Effector memory CD8-positive, alpha-beta T cell (primary cell): ENCODE data around the gene CNTN4.

Experiments
- ATAC-seq: fragments of 150-1000 bp; cut with Tn5 transposase; replicated peaks from 2 replicates; pipeline ENCODE4 v1.10.0; 2021; ENCODE audit warnings: mild to moderate bottlenecking, moderate library complexity
- DNase-seq, 3 experiments: peaks; one replicate each; pipeline ENCODE4 v3.0.0; 2021
- H3K27ac Mint-ChIP-seq, 2 donors: one replicate each; pipeline ENCODE4 v1.8.0; 2022; ENCODE audit warnings: mild to moderate bottlenecking in 2 of 2, mixed read lengths in 2 of 2, moderate library complexity in 2 of 2
- H3K27me3 Mint-ChIP-seq, 2 donors: one replicate each; pipeline ENCODE4 v1.8.0; 2022; ENCODE audit warnings: mixed read lengths in 2 of 2
- H3K36me3 Mint-ChIP-seq: one replicate; pipeline ENCODE4 v1.8.0; 2022; ENCODE audit warnings: mild to moderate bottlenecking, moderate library complexity, mixed read lengths; ENCODE audit not compliant: insufficient read depth
- H3K4me1 Mint-ChIP-seq, 2 donors: one replicate each; pipeline ENCODE4 v1.8.0; 2022; ENCODE audit warnings: low read depth in 2 of 2, mixed read lengths in 2 of 2
- H3K4me3 Mint-ChIP-seq, 2 donors: one replicate each; pipeline ENCODE4 v1.8.0; 2022; ENCODE audit warnings: mild to moderate bottlenecking in 2 of 2, mixed read lengths in 2 of 2, moderate library complexity in 2 of 2
- H3K9me3 Mint-ChIP-seq, 2 donors: one replicate each; pipeline ENCODE4 v1.8.0; 2022; ENCODE audit warnings: mixed read lengths in 2 of 2

The CNTN4 gene

GRCh38 chr3:2106438-2106837 is 7.8 kb downstream of the CNTN4 start:
- Mint-ChIP-seq H3K4me3 (no peak overlapping the region), H3K4me1 (no peaks in the 10 kb centered on the region), H3K36me3 (no peaks in the 10 kb centered on the region), H3K9me3 (peaks cover 3 to 8% of the 10 kb centered on the region in 2 donors), H3K27me3 (no peaks in the 10 kb centered on the region), H3K27ac (no peak overlapping the region)
- DNase-seq (no peak), ATAC-seq (no peak)

- Mint-ChIP-seq H3K4me3 (no peak overlapping the region), H3K9me3 (peaks cover 2 to 8% of the 10 kb centered on the region in 2 donors)
- ATAC-seq: no peak
Observed at GRCh38 chr3:2110597-2111117, 12.0 kb downstream of the CNTN4 start.

GRCh38 chr3:2114617-2115275 is 16.1 kb downstream of the CNTN4 start:
- H3K9me3 Mint-ChIP-seq: peaks cover 0 to 5% of the 10 kb centered on the region in 2 donors
- H3K27ac Mint-ChIP-seq: no peak overlapping the region

More at GRCh38 chr3:2110597-2111117, 12.0 kb downstream of the CNTN4 start:
- H3K27me3 Mint-ChIP-seq: no peaks in the 10 kb centered on the region
- no peak for DNase-seq
- H3K4me1 Mint-ChIP-seq: no peaks in the 10 kb centered on the region
- H3K36me3 Mint-ChIP-seq: no peaks in the 10 kb centered on the region
- H3K27ac Mint-ChIP-seq: no peak overlapping the region

GRCh38 chr3:2130726-2131125 is 32.1 kb downstream of the CNTN4 start:
- Mint-ChIP-seq H3K4me3 (no peak overlapping the region), H3K9me3 (peaks cover 5 to 8% of the 10 kb centered on the region in 2 donors), H3K27ac (no peak overlapping the region), H3K27me3 (no peaks in the 10 kb centered on the region), H3K4me1 (no peaks in the 10 kb centered on the region), H3K36me3 (no peaks in the 10 kb centered on the region)
- no peak for ATAC-seq
- no peak for DNase-seq

More at GRCh38 chr3:2114617-2115275, 16.1 kb downstream of the CNTN4 start:
- ATAC-seq: no peak
- no peak for DNase-seq
- H3K4me1 Mint-ChIP-seq: no peaks in the 10 kb centered on the region
- no peaks in the 10 kb centered on the region for H3K36me3 Mint-ChIP-seq
- H3K4me3 Mint-ChIP-seq: no peak overlapping the region
- H3K27me3 Mint-ChIP-seq: no peaks in the 10 kb centered on the region

- DNase-seq (no peak), ATAC-seq (no peak)
- H3K4me3 Mint-ChIP-seq: no peak overlapping the region
- no peaks in the 10 kb centered on the region for H3K27me3 Mint-ChIP-seq
- H3K36me3 Mint-ChIP-seq: no peaks in the 10 kb centered on the region
- peaks cover 5 to 10% of the 10 kb centered on the region in 2 donors for H3K9me3 Mint-ChIP-seq
- no peak overlapping the region for H3K27ac Mint-ChIP-seq
- no peaks in the 10 kb centered on the region for H3K4me1 Mint-ChIP-seq
Observed at GRCh38 chr3:2133146-2133545, 34.5 kb downstream of the CNTN4 start.

- Mint-ChIP-seq H3K9me3 (peaks cover 5 to 10% of the 10 kb centered on the region in 2 donors), H3K4me3 (no peak overlapping the region), H3K27me3 (no peaks in the 10 kb centered on the region), H3K27ac (no peak overlapping the region), H3K4me1 (no peaks in the 10 kb centered on the region), H3K36me3 (no peaks in the 10 kb centered on the region)
- DNase-seq: no peak
- no peak for ATAC-seq
Observed at GRCh38 chr3:2137651-2138050, 39.0 kb downstream of the CNTN4 start.

- Mint-ChIP-seq H3K4me3 (no peak overlapping the region), H3K4me1 (no peaks in the 10 kb centered on the region), H3K27ac (no peak overlapping the region), H3K27me3 (no peaks in the 10 kb centered on the region), H3K9me3 (no peaks in the 10 kb centered on the region), H3K36me3 (no peaks in the 10 kb centered on the region)
- DNase-seq (no peak), ATAC-seq (no peak)
Observed at GRCh38 chr3:2141482-2141881, 42.8 kb downstream of the CNTN4 start.

- DNase-seq: no peak
- H3K27me3 Mint-ChIP-seq: no peaks in the 10 kb centered on the region
- H3K27ac Mint-ChIP-seq: no peak overlapping the region
- no peaks in the 10 kb centered on the region for H3K36me3 Mint-ChIP-seq
- no peaks in the 10 kb centered on the region for H3K4me1 Mint-ChIP-seq
- H3K9me3 Mint-ChIP-seq: peaks cover 0 to 4% of the 10 kb centered on the region in 2 donors
- ATAC-seq: no peak
- H3K4me3 Mint-ChIP-seq: no peak overlapping the region
Observed at GRCh38 chr3:2148561-2149340, 50.1 kb downstream of the CNTN4 start.

- no peaks in the 10 kb centered on the region for H3K4me1 Mint-ChIP-seq
- DNase-seq (no peak), ATAC-seq (no peak)
- no peak overlapping the region for H3K4me3 Mint-ChIP-seq
- no peaks in the 10 kb centered on the region for H3K27me3 Mint-ChIP-seq
- peaks cover 4 to 5% of the 10 kb centered on the region in 2 donors for H3K9me3 Mint-ChIP-seq
- H3K27ac Mint-ChIP-seq: no peak overlapping the region
- H3K36me3 Mint-ChIP-seq: no peaks in the 10 kb centered on the region
Observed at GRCh38 chr3:2153053-2153452, 54.4 kb downstream of the CNTN4 start.

- H3K27ac Mint-ChIP-seq: no peak overlapping the region
- no peaks in the 10 kb centered on the region for H3K36me3 Mint-ChIP-seq
- H3K4me1 Mint-ChIP-seq: no peaks in the 10 kb centered on the region
- peaks cover 4 to 5% of the 10 kb centered on the region in 2 donors for H3K9me3 Mint-ChIP-seq
- DNase-seq: no peak
- H3K4me3 Mint-ChIP-seq: no peak overlapping the region
- no peaks in the 10 kb centered on the region for H3K27me3 Mint-ChIP-seq
- no peak for ATAC-seq
Observed at GRCh38 chr3:2153547-2153946, 54.9 kb downstream of the CNTN4 start.

- peaks cover 4 to 5% of the 10 kb centered on the region in 2 donors for H3K9me3 Mint-ChIP-seq
- H3K4me1 Mint-ChIP-seq: no peaks in the 10 kb centered on the region
- H3K4me3 Mint-ChIP-seq: no peak overlapping the region
- no peaks in the 10 kb centered on the region for H3K27me3 Mint-ChIP-seq
- H3K27ac Mint-ChIP-seq: no peak overlapping the region
- DNase-seq (no peak), ATAC-seq (no peak)
- no peaks in the 10 kb centered on the region for H3K36me3 Mint-ChIP-seq
Observed at GRCh38 chr3:2154621-2155020, 56.0 kb downstream of the CNTN4 start.

GRCh38 chr3:2156244-2156847 is 57.7 kb downstream of the CNTN4 start:
- no peak overlapping the region for H3K4me3 Mint-ChIP-seq
- H3K27me3 Mint-ChIP-seq: no peaks in the 10 kb centered on the region
- H3K36me3 Mint-ChIP-seq: no peaks in the 10 kb centered on the region
- no peaks in the 10 kb centered on the region for H3K4me1 Mint-ChIP-seq
- H3K9me3 Mint-ChIP-seq: peaks cover 4 to 5% of the 10 kb centered on the region in 2 donors
- DNase-seq (no peak), ATAC-seq (no peak)
- no peak overlapping the region for H3K27ac Mint-ChIP-seq

- H3K27ac Mint-ChIP-seq: no peak overlapping the region
- no peaks in the 10 kb centered on the region for H3K27me3 Mint-ChIP-seq
- H3K4me3 Mint-ChIP-seq: no peak overlapping the region
- peaks cover 4 to 5% of the 10 kb centered on the region in 2 donors for H3K9me3 Mint-ChIP-seq
- no peaks in the 10 kb centered on the region for H3K4me1 Mint-ChIP-seq
- ATAC-seq (no peak), DNase-seq (no peak)
- no peaks in the 10 kb centered on the region for H3K36me3 Mint-ChIP-seq
Observed at GRCh38 chr3:2158828-2159227, 60.2 kb downstream of the CNTN4 start.
